ENCODE results near the gene RALGPS1.

DNA sequence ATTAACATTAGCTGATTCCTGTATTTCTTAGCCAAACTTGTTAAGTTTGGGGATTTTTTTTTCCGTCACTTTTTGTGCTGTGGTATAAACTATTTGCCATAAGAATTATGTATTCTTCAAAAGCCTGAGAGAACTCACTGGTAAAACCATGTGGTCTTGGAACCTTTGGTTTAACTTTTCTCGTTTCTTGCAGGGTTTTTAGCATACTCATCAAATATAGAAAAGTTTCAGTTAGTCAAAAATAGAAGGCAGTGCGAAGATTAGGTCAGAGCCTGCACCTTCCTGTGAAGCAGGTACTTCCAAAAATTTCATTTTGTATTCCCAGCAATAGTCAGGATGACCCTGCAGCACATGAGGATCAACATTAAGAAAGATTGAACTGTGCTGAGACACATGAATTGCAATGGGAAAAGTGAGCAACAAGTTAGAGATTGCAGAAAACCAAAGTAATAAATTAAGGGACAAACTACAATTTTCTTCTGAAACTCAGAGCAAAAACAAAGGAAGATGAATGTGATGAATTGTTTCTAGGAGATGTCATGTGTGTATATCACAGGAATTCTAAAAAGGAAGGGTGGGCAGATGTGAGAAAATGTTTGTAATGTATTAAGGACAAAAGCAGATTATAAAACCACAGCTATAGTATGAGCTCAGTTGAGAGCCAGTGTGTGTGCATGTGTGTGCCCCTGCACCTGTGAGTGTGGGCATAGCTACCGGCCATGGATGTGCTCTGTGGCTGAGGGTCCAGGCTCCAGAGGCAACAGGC is 105.6 kb downstream of the RALGPS1 start:
- TF ChIP-seq GATA3 (IDR thresholded peaks at IDR 0.05; ENCODE audit: low read depth, low read length): no peak
- TF ChIP-seq GATA2 (IDR thresholded peaks at IDR 0.05; ENCODE audit: low read depth, low read length): no peak

All from SH-SY5Y (cell line).